Glutamatergic neuron (in vitro differentiated cells): ENCODE data around the gene SGCA. TPM values are rescaled to one million over a fixed set of nuclear protein-coding genes. Genes with fewer than 3 reads are reported as not detected.
A peak's percentile ranks its signal among the peaks of the same experiment; 100 is the strongest.

Experiments
- DNase-seq: peaks from one replicate; pipeline ENCODE4 v3.0.0; 2022
- H3K27ac Mint-ChIP-seq: one replicate; pipeline ENCODE4 v1.8.0; 2020; ENCODE audit warnings: mild to moderate bottlenecking, mixed read lengths, inconsistent platforms; ENCODE audit not compliant: unreplicated experiment
- H3K27me3 Mint-ChIP-seq: one replicate; pipeline ENCODE4 v1.8.0; 2020; ENCODE audit warnings: mild to moderate bottlenecking, moderate library complexity, mixed read lengths, inconsistent platforms; ENCODE audit not compliant: unreplicated experiment
- H3K36me3 Mint-ChIP-seq: one replicate; pipeline ENCODE4 v1.8.0; 2020; ENCODE audit warnings: mild to moderate bottlenecking, mixed read lengths, inconsistent platforms; ENCODE audit not compliant: unreplicated experiment
- H3K4me1 Mint-ChIP-seq: one replicate; pipeline ENCODE4 v1.8.0; 2020; ENCODE audit warnings: mild to moderate bottlenecking, low read depth, mixed read lengths, inconsistent platforms; ENCODE audit not compliant: unreplicated experiment
- H3K4me3 Mint-ChIP-seq: one replicate; pipeline ENCODE4 v1.8.0; 2020; ENCODE audit warnings: mild to moderate bottlenecking, mixed read lengths, inconsistent platforms; ENCODE audit not compliant: unreplicated experiment
- H3K9me3 Mint-ChIP-seq: one replicate; pipeline ENCODE4 v1.8.0; 2020; ENCODE audit warnings: mild to moderate bottlenecking, moderate library complexity, mixed read lengths, inconsistent platforms; ENCODE audit not compliant: unreplicated experiment
- total RNA-seq: library from RNA; stranded (reverse); fragmentation: NEBNext Ultra II Directional; extraction: Animal tissue kit (Norgen Biotek cat#: 25700); gene quantifications from one replicate; pipeline ENCODE4 v1.2.1, GENCODE V29; 2021; ENCODE audit not compliant: unreplicated experiment
- TF ChIP-seq, protein P1 (sequence below): fragments of 200-600 bp; sonication (generic); IDR thresholded peaks from one replicate; pipeline ENCODE4 v1.5.0; 2021; ENCODE audit not compliant: partially characterized antibody, unreplicated experiment

The SGCA gene
- total RNA-seq, 1 donor from 2014 or later: 1.3 TPM

DNA sequence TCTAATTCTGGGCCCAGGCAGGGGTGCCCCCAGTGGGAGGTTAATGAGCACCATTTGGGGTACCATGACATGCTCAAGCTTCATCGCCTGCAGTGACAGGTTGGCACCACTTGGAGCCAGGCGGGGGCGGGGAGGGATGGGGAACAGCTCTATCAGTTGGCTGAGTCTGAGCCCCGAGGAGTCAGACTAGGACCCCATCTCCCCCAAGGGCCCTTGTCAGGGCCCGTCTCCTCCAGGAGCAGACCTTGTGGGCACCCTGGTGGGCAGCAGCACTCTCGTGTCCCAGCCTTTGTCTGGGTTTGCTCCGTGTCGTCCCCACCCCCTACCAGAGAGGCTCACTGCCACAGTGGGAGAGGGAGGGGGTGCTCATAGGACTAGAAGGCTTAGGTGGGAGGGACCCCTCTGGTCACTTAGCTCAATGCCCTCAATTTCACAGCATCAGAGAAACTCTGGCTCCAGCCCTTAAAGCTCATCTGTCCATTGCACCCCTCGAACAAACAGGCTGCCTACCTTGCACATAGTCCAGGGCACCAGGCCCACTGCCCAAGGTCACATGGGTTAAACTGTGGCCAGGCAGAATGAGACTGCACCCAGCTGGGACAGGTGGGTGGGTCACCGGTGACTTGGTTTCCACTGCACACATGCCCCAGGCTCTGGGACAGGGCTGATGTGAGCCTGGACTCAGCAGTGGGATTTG lies 19.4 kb upstream of the SGCA start:
- H3K4me3 Mint-ChIP-seq: peak overlapping the region; percentile 91
- peaks cover 15% of the 10 kb centered on the region for H3K27me3 Mint-ChIP-seq
- H3K27ac Mint-ChIP-seq: no peak overlapping the region
- peaks cover 16% of the 10 kb centered on the region for H3K9me3 Mint-ChIP-seq
- TF ChIP-seq, protein P1, sequence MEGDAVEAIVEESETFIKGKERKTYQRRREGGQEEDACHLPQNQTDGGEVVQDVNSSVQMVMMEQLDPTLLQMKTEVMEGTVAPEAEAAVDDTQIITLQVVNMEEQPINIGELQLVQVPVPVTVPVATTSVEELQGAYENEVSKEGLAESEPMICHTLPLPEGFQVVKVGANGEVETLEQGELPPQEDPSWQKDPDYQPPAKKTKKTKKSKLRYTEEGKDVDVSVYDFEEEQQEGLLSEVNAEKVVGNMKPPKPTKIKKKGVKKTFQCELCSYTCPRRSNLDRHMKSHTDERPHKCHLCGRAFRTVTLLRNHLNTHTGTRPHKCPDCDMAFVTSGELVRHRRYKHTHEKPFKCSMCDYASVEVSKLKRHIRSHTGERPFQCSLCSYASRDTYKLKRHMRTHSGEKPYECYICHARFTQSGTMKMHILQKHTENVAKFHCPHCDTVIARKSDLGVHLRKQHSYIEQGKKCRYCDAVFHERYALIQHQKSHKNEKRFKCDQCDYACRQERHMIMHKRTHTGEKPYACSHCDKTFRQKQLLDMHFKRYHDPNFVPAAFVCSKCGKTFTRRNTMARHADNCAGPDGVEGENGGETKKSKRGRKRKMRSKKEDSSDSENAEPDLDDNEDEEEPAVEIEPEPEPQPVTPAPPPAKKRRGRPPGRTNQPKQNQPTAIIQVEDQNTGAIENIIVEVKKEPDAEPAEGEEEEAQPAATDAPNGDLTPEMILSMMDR: no peak
- peaks cover 12% of the 10 kb centered on the region for H3K36me3 Mint-ChIP-seq
- DNase-seq: no peak
- H3K4me1 Mint-ChIP-seq: peaks cover 24% of the 10 kb centered on the region

DNA sequence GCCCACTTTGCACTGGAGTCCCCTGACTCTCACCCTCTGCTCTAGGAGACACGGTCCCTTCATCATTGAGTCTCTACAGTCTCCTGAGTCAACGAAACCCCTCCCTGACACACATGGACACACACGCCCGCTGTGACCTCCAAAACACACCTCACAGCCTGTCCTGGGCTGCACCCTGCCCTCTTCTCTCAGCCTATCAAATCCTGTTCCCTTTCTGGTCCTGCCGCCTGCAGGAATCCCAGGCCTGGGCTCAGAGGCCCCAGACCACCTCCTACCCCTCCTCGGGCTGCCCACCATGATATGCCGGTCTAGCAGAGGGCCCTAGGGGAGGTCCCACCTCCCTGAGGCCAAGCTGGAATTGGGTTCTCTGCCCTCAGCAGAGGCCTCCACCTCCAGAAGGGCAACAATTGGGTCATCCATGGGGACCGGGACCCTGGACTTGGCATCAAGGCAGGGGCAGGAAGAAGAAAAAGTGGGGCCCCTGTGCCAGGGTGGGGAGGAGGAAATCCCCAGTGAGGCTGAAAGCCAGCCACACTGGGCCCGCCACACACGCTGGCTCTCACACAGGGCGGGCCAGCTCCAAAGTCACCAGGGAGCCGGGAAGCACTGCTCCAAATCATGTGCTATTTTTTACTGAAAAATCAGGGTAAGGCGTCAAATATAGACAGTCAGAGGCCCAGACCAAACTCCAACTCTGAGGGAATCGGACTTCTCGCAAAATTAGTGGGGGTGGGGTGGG lies 18.7 kb upstream of the SGCA start:
- H3K4me1 Mint-ChIP-seq: peaks cover 24% of the 10 kb centered on the region

DNA sequence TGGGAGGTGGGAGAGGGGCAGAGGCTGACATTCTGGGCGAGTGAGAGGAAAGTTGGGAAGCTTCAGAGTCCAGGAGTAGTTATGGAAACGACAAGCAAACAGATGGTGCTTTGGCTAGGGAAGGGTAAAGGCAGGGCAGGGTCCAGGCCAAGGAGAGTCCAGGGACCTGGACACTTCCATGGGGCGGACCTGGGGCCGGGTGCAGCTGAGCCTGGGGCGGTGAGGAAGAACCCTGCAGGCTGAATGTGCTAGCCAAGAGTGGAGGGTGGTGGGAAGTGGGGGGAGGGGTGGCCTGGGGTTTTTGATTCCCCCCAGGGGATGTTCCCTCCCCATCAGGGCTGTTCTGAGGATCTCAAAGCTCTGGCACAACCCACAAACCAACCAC lies 18.0 kb upstream of the SGCA start:
- Mint-ChIP-seq H3K27me3 (peaks cover 12% of the 10 kb centered on the region), H3K4me3 (peak overlapping the region; percentile 91), H3K36me3 (peaks cover 10% of the 10 kb centered on the region), H3K27ac (peak overlapping the region; percentile 59), H3K9me3 (peaks cover 15% of the 10 kb centered on the region), H3K4me1 (peaks cover 24% of the 10 kb centered on the region)
- TF ChIP-seq, protein P1: no peak
- no peak for DNase-seq

More for the DNA sequence above, 18.7 kb upstream of the SGCA start:
- TF ChIP-seq, protein P1: no peak
- H3K27me3 Mint-ChIP-seq: peaks cover 10% of the 10 kb centered on the region
- no peak overlapping the region for H3K27ac Mint-ChIP-seq
- DNase-seq: no peak
- peaks cover 12% of the 10 kb centered on the region for H3K36me3 Mint-ChIP-seq
- peak overlapping the region; percentile 91 for H3K4me3 Mint-ChIP-seq
- peaks cover 18% of the 10 kb centered on the region for H3K9me3 Mint-ChIP-seq

DNA sequence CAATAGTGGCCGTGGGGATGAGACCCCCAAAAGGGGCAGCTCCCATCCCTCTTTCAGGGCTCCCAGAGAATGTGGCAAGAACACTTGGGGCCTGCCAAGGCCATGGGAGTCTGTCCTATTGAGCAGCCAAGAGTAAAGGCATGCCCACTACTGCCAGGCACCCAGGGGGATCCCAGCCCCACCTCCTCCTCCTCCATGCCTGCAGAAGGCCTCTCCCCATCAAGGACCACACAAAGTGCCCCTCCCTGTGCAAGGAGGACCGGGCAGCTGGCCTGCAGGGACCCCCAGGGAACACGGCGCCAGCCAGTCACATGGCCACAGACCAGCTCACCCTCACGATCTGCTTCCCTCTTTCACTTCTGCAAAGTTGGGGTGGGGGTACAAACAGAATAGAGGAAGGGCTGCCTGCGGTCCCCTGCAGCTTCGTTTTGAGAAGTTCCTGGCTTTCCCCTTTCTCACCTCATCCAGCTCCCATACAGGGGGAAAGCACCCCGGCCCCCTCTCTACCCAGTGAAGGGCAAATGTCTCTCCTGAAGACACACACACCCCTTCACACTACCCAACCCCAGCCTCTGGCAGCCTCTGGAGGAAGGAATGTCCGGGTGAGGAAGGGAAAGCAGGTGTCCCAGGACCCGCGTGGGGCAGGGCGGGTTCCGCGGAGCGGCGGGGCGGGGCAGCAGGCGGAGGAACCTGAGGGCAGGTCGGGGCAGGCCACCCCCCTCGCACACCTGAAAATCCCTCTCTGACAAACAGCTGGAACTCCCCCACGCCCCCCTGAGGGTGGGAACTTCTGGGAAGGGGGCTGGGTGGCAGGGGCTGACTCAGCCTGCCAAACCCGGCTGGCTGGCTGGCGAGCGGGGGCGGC lies 17.3 kb upstream of the SGCA start:
- DNase-seq: peak; percentile 54
- Mint-ChIP-seq H3K27me3 (peaks cover 9% of the 10 kb centered on the region), H3K27ac (peak overlapping the region; percentile 38), H3K4me1 (peaks cover 24% of the 10 kb centered on the region), H3K4me3 (peak overlapping the region; percentile 91), H3K9me3 (peaks cover 12% of the 10 kb centered on the region), H3K36me3 (peaks cover 7% of the 10 kb centered on the region)
- TF ChIP-seq, protein P1: no peak
